ENCODE results near the gene CLRN2.

CLRN2 gene

GRCh38 chr4:17546678-17547077 lies 31.7 kb downstream of the CLRN2 start:
- peak overlapping the region; percentile 91; the same call in 1 of the 2 replicates for H3K27ac ChIP-seq
- no peak for TF ChIP-seq CTCF (conservative IDR thresholded peaks at IDR 0.05)

GRCh38 chr4:17550549-17550948 lies 35.6 kb downstream of the CLRN2 start:
- H3K27ac ChIP-seq, result no peak overlapping the region
- no peak for TF ChIP-seq CTCF (conservative IDR thresholded peaks at IDR 0.05)

GRCh38 chr4:17552427-17552826 lies 37.5 kb downstream of the CLRN2 start:
- no peak for TF ChIP-seq CTCF (conservative IDR thresholded peaks at IDR 0.05)
- no peak overlapping the region for H3K27ac ChIP-seq

GRCh38 chr4:17554568-17554967 lies 39.6 kb downstream of the CLRN2 start:
- no peak overlapping the region for H3K27ac ChIP-seq
- no peak for TF ChIP-seq CTCF (conservative IDR thresholded peaks at IDR 0.05)

GRCh38 chr4:17556498-17556897 lies 41.5 kb downstream of the CLRN2 start:
- no peak overlapping the region for H3K27ac ChIP-seq
- TF ChIP-seq CTCF (conservative IDR thresholded peaks at IDR 0.05), result no peak

GRCh38 chr4:17557880-17558279 lies 42.9 kb downstream of the CLRN2 start:
- H3K27ac ChIP-seq, result no peak overlapping the region
- no peak for TF ChIP-seq CTCF (conservative IDR thresholded peaks at IDR 0.05)

- TF ChIP-seq CTCF (conservative IDR thresholded peaks at IDR 0.05), result no peak
These were observed 44.2 kb downstream of the CLRN2 start for GRCh38 chr4:17558941-17559708.

More at GRCh38 chr4:17558941-17559708, 44.2 kb downstream of the CLRN2 start:
- no peak overlapping the region for H3K27ac ChIP-seq
